ENCODE results near the gene ATOH8. TPM values are rescaled to one million over a fixed set of nuclear protein-coding genes. Genes with fewer than 3 reads are reported as not detected.

Gene ATOH8
- total and polyA plus RNA-seq, 2 donors (not counting 1 experiment from before 2014, with no cell fraction given) = not detected

GRCh38 chr2:85761512-85761944 lies 7.7 kb downstream of the ATOH8 start:
- DNase-seq (no peak), ATAC-seq (ENCODE audit: low read depth) (no peak)
- POLR2A ChIA-PET = no interaction called here
- no peak overlapping the region for H2AFZ ChIP-seq (ENCODE audit: insufficient read depth, low read depth, low read length, poor library complexity, severe bottlenecking)
- H3K9me3 ChIP-seq (ENCODE audit: control extremely low read depth in 1 of 3, control insufficient read depth in 2 of 3, insufficient read depth in 1 of 3, low read length in 2 of 3) = no peaks in the 10 kb centered on the region
- H3K9ac ChIP-seq (ENCODE audit: low read length) = no peak overlapping the region
- CTCF ChIA-PET = interaction anchor here (1.4 to 2.1 kb wide), 2 partner anchors 11 to 52 kb away, joined by 5 to 7 read pairs; no protein-coding TSS in a partner anchor
- no peak overlapping the region for H3K27ac Mint-ChIP-seq
- no peak for TF ChIP-seq EZH2 (IDR thresholded peaks at IDR 0.05; ENCODE audit: borderline replicate concordance, insufficient read depth, low read depth, low read length, poor library complexity, severe bottlenecking)
- no peak for TF ChIP-seq CTCF (IDR thresholded peaks at IDR 0.05)
- no peak overlapping the region for H3K4me3 ChIP-seq (ENCODE audit: control extremely low read depth in 1 of 5, extremely low read depth in 1 of 5, insufficient read depth in 1 of 5, low read depth in 2 of 5, low read length in 4 of 5)
- no peaks in the 10 kb centered on the region for H3K9me3 Mint-ChIP-seq (ENCODE audit: insufficient read depth)
- peaks cover 55% of the 10 kb centered on the region for H3K27me3 Mint-ChIP-seq
- 90% methylated on average over 3 of the region's 3 CpGs for WGBS (ENCODE audit: insufficient coverage)
- H3K79me2 ChIP-seq (ENCODE audit: control insufficient read depth, insufficient read depth, low read length) = no peaks in the 10 kb centered on the region
- peaks cover 17% of the 10 kb centered on the region for H3K4me1 Mint-ChIP-seq
- no peaks in the 10 kb centered on the region for H3K36me3 ChIP-seq (replicated peaks in 1 of 2; ENCODE audit: control extremely low read depth in 1 of 2, control insufficient read depth in 1 of 2, extremely low read depth in 1 of 2, insufficient read depth in 2 of 2, low read length in 1 of 2)
- intact Hi-C loops (cut with micrococcal nuclease) = no loop called here
- peaks cover 8% of the 10 kb centered on the region in 2 donors for H3K4me1 ChIP-seq (ENCODE audit: control insufficient read depth in 2 of 2, insufficient read depth in 2 of 2, low read length in 2 of 2)
- H4K20me1 ChIP-seq (ENCODE audit: control insufficient read depth, insufficient read depth, low read length, poor library complexity, severe bottlenecking) = no peaks in the 10 kb centered on the region
- no peak overlapping the region for H3K4me2 ChIP-seq (replicated peaks; ENCODE audit: low read depth, low read length, poor library complexity, severe bottlenecking)
- H3K27ac ChIP-seq (ENCODE audit: low read length in 2 of 2) = no peak overlapping the region
- no peak overlapping the region for H3K4me3 Mint-ChIP-seq
- H3K27me3 ChIP-seq (replicated peaks in 1 of 4; ENCODE audit: control extremely low read depth in 1 of 4, control insufficient read depth in 3 of 4, insufficient read depth in 4 of 4, low read length in 3 of 4) = peaks cover 0 to 57% (median 13%) of the 10 kb centered on the region in 4 experiments

- no peak overlapping the region for H3K4me3 ChIP-seq (ENCODE audit: control extremely low read depth in 1 of 5, extremely low read depth in 1 of 5, insufficient read depth in 1 of 5, low read depth in 2 of 5, low read length in 4 of 5)
- 71% methylated on average over 2 of the region's 4 CpGs for WGBS (ENCODE audit: insufficient coverage)
- intact Hi-C loops (cut with micrococcal nuclease) = no loop called here
- no peak overlapping the region for H3K27ac ChIP-seq (ENCODE audit: low read length in 2 of 2)
- H4K20me1 ChIP-seq (ENCODE audit: control insufficient read depth, insufficient read depth, low read length, poor library complexity, severe bottlenecking) = no peaks in the 10 kb centered on the region
- H3K36me3 ChIP-seq (replicated peaks in 1 of 2; ENCODE audit: control extremely low read depth in 1 of 2, control insufficient read depth in 1 of 2, extremely low read depth in 1 of 2, insufficient read depth in 2 of 2, low read length in 1 of 2) = no peaks in the 10 kb centered on the region
- peaks cover 0 to 57% (median 11%) of the 10 kb centered on the region in 4 experiments for H3K27me3 ChIP-seq (replicated peaks in 1 of 4; ENCODE audit: control extremely low read depth in 1 of 4, control insufficient read depth in 3 of 4, insufficient read depth in 4 of 4, low read length in 3 of 4)
- Mint-ChIP-seq H3K27me3 (peaks cover 55% of the 10 kb centered on the region), H3K4me3 (no peak overlapping the region), H3K4me1 (peaks cover 17% of the 10 kb centered on the region), H3K9me3 (ENCODE audit: insufficient read depth) (no peaks in the 10 kb centered on the region), H3K27ac (no peak overlapping the region)
- H3K9me3 ChIP-seq (ENCODE audit: control extremely low read depth in 1 of 3, control insufficient read depth in 2 of 3, insufficient read depth in 1 of 3, low read length in 2 of 3) = no peaks in the 10 kb centered on the region
- H3K4me1 ChIP-seq (ENCODE audit: control insufficient read depth in 2 of 2, insufficient read depth in 2 of 2, low read length in 2 of 2) = peaks cover 8% of the 10 kb centered on the region in 2 donors
- TF ChIP-seq EZH2 (IDR thresholded peaks at IDR 0.05; ENCODE audit: borderline replicate concordance, insufficient read depth, low read depth, low read length, poor library complexity, severe bottlenecking) (no peak), CTCF (IDR thresholded peaks at IDR 0.05) (no peak)
- DNase-seq = no peak
- no peak overlapping the region for H3K9ac ChIP-seq (ENCODE audit: low read length)
- H2AFZ ChIP-seq (ENCODE audit: insufficient read depth, low read depth, low read length, poor library complexity, severe bottlenecking) = no peak overlapping the region
- ChIA-PET CTCF (interaction anchor here (1.4 kb wide), 1 partner anchor 52 kb away, joined by 7 read pairs; no protein-coding TSS in a partner anchor), POLR2A (no interaction called here)
- H3K4me2 ChIP-seq (replicated peaks; ENCODE audit: low read depth, low read length, poor library complexity, severe bottlenecking) = no peak overlapping the region
- no peak for ATAC-seq (ENCODE audit: low read depth)
- no peaks in the 10 kb centered on the region for H3K79me2 ChIP-seq (ENCODE audit: control insufficient read depth, insufficient read depth, low read length)
Observed at GRCh38 chr2:85761946-85762345, 8.2 kb downstream of the ATOH8 start.
